ENCODE data around the gene MMUT.

Gene MMUT

GRCh38 chr6:49384904-49385303, 78.1 kb downstream of the MMUT start:
- H3K4me3 ChIP-seq (ENCODE audit: low read depth, low read length), result no peak overlapping the region
- no peak for TF ChIP-seq POLR2A (IDR thresholded peaks at IDR 0.05; ENCODE audit: extremely low read depth, insufficient read length)
- TF ChIP-seq MYC (IDR thresholded peaks at IDR 0.05; ENCODE audit: low read depth, low read length), result no peak
- TF ChIP-seq CTCF (IDR thresholded peaks at IDR 0.05; ENCODE audit: low read depth, low read length), result no peak
- TF ChIP-seq MAX (IDR thresholded peaks at IDR 0.05; ENCODE audit: low read depth, low read length), result no peak
- DNase-seq (ENCODE audit: low read depth), result no peak

Measured in NB4 (cell line).